Measurements from ENCODE around the gene MLLT1. TPM values are rescaled to one million over a fixed set of nuclear protein-coding genes. Genes with fewer than 3 reads are reported as not detected.

The MLLT1 gene
- total RNA-seq, 1 experiment from 2014 or later = 44.2 TPM

DNA sequence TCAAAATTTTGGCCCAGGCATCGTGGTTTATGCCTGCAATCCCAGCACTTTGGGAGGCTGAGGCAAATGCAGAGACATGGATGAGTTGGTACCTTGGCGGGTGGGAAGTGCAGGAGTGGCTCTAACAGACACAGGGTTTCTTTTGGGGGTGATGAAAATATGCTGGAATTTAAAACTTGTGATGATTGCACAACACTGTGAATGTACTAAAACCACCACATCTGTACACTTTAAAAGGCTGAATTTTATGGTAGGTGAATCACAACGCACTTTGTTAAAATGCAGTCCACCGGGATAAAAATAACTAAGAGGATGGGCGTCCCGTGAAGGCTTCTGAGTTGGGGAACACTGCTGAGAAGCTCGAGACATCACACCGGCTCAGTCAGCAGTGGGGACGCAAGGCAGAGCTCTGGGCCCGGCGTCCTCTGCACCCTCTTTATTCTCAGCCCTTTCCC is 47.1 kb downstream of the MLLT1 start:
- H3K4me1 ChIP-seq (replicated peaks; ENCODE audit: insufficient read depth) = peaks cover 11% of the 10 kb centered on the region
- H3K9me3 ChIP-seq (ENCODE audit: insufficient read depth, low read depth) = no peaks in the 10 kb centered on the region
- peaks cover 10% of the 10 kb centered on the region for H3K79me2 ChIP-seq (ENCODE audit: low read depth)
- no peak overlapping the region for H2AFZ ChIP-seq
- H3K4me2 ChIP-seq = no peak overlapping the region
- no TSS peak for BruUV-seq (replicated peaks)
- peaks cover 15% of the 10 kb centered on the region for H4K20me1 ChIP-seq (ENCODE audit: insufficient read depth)
- DNase-seq = no peak
- H3K36me3 ChIP-seq (ENCODE audit: low read depth) = no peaks in the 10 kb centered on the region
- ChIA-PET POLR2A (ENCODE audit: unreplicated experiment) (no interaction called here), CTCF (no interaction called here)
- H3K4me3 ChIP-seq = no peak overlapping the region
- no peaks in the 10 kb centered on the region for H3F3A ChIP-seq (ENCODE audit: insufficient read depth, low read depth)
- H3K9me2 ChIP-seq (ENCODE audit: insufficient read depth) = no peaks in the 10 kb centered on the region
- TF ChIP-seq EZH2 (IDR thresholded peaks at IDR 0.05; ENCODE audit: low read depth) (no peak), CTCF (conservative IDR thresholded peaks at IDR 0.05) (no peak)
- no peaks in the 10 kb centered on the region for H3K27me3 ChIP-seq (ENCODE audit: insufficient read depth, low read depth)
- no peak overlapping the region for H3K27ac ChIP-seq
- intact Hi-C loops (cut with micrococcal nuclease; ENCODE audit: unreplicated experiment) = no loop called here

GRCh38 chr19:6230991-6231448 is 48.8 kb downstream of the MLLT1 start:
- no peak overlapping the region for H3K4me3 ChIP-seq
- H3K4me1 ChIP-seq (replicated peaks; ENCODE audit: insufficient read depth) = no peaks in the 10 kb centered on the region
- H3K9me2 ChIP-seq (ENCODE audit: insufficient read depth) = no peaks in the 10 kb centered on the region
- POLR2A ChIA-PET (ENCODE audit: unreplicated experiment) = no interaction called here
- BruUV-seq (replicated peaks) = no TSS peak
- H2AFZ ChIP-seq = no peak overlapping the region
- no peak for DNase-seq
- intact Hi-C loops (cut with micrococcal nuclease; ENCODE audit: unreplicated experiment) = no loop called here
- H3F3A ChIP-seq (ENCODE audit: insufficient read depth, low read depth) = no peaks in the 10 kb centered on the region
- H3K27ac ChIP-seq = no peak overlapping the region
- no peak for TF ChIP-seq EZH2 (IDR thresholded peaks at IDR 0.05; ENCODE audit: low read depth)
- no peak for TF ChIP-seq CTCF (conservative IDR thresholded peaks at IDR 0.05)
- no peaks in the 10 kb centered on the region for H3K36me3 ChIP-seq (ENCODE audit: low read depth)
- no peaks in the 10 kb centered on the region for H3K27me3 ChIP-seq (ENCODE audit: insufficient read depth, low read depth)
- no peak overlapping the region for H3K4me2 ChIP-seq
- CTCF ChIA-PET = interaction anchor here (0.5 kb wide), 1 partner anchor 68 kb away, joined by 7 read pairs; no protein-coding TSS in a partner anchor
- H3K9me3 ChIP-seq (ENCODE audit: insufficient read depth, low read depth) = no peaks in the 10 kb centered on the region
- peaks cover 4% of the 10 kb centered on the region; the same call in 1 of the 2 replicates for H4K20me1 ChIP-seq (ENCODE audit: insufficient read depth)
- peaks cover 4% of the 10 kb centered on the region for H3K79me2 ChIP-seq (ENCODE audit: low read depth)

- H2AFZ ChIP-seq = no peak overlapping the region
- no peaks in the 10 kb centered on the region for H3K9me3 ChIP-seq (ENCODE audit: insufficient read depth, low read depth)
- H3K9me2 ChIP-seq (ENCODE audit: insufficient read depth) = no peaks in the 10 kb centered on the region
- no peaks in the 10 kb centered on the region for H3K36me3 ChIP-seq (ENCODE audit: low read depth)
- no peak for TF ChIP-seq EZH2 (IDR thresholded peaks at IDR 0.05; ENCODE audit: low read depth)
- TF ChIP-seq CTCF (conservative IDR thresholded peaks at IDR 0.05) = no peak
- POLR2A ChIA-PET (ENCODE audit: unreplicated experiment) = no interaction called here
- CTCF ChIA-PET = no interaction called here
- no peaks in the 10 kb centered on the region for H3K27me3 ChIP-seq (ENCODE audit: insufficient read depth, low read depth)
- BruUV-seq (replicated peaks) = no TSS peak
- no peak overlapping the region for H3K4me2 ChIP-seq
- no peaks in the 10 kb centered on the region for H3K4me1 ChIP-seq (replicated peaks; ENCODE audit: insufficient read depth)
- no peaks in the 10 kb centered on the region; the same call in 1 of the 2 replicates for H4K20me1 ChIP-seq (ENCODE audit: insufficient read depth)
- intact Hi-C loops (cut with micrococcal nuclease; ENCODE audit: unreplicated experiment) = no loop called here
- no peak overlapping the region for H3K27ac ChIP-seq
- no peaks in the 10 kb centered on the region for H3F3A ChIP-seq (ENCODE audit: insufficient read depth, low read depth)
- no peak for DNase-seq
- H3K79me2 ChIP-seq (ENCODE audit: low read depth) = no peaks in the 10 kb centered on the region
- no peak overlapping the region for H3K4me3 ChIP-seq
Measured at GRCh38 chr19:6229951-6230712, 49.6 kb downstream of the MLLT1 start.
